Stimulated activated memory B cell treated with anti-CD40 and anti-IgM and Interleukin-4, amounts not matched to agents 10 μg/mL and 1 μg/mL and 100 μg/mL, for 72 hours (primary cell): ENCODE measurements around the gene ABCA6.
"Not testable (repeated sequence)": the region's sequence is repeated elsewhere in the genome, so short reads cannot be mapped to it uniquely, and the experiment has no call there.

Experiments used
- ATAC-seq: fragments of 150-1000 bp; cut with Tn5 transposase; 2 replicates; pipeline ENCODE4 v1.10.0; 2021
- H3K27ac Mint-ChIP-seq: one replicate; pipeline ENCODE4 v1.8.0; 2022; ENCODE audit warnings: mild to moderate bottlenecking, mixed read lengths
- H3K27me3 Mint-ChIP-seq: one replicate; pipeline ENCODE4 v1.8.0; 2022; ENCODE audit warnings: mixed read lengths
- H3K36me3 Mint-ChIP-seq: one replicate; pipeline ENCODE4 v1.8.0; 2022; ENCODE audit warnings: mixed read lengths
- H3K4me1 Mint-ChIP-seq: one replicate; pipeline ENCODE4 v1.8.0; 2022; ENCODE audit warnings: mixed read lengths
- H3K4me3 Mint-ChIP-seq: one replicate; pipeline ENCODE4 v1.8.0; 2022; ENCODE audit warnings: mild to moderate bottlenecking, moderate library complexity, mixed read lengths
- H3K9me3 Mint-ChIP-seq: one replicate; pipeline ENCODE4 v1.8.0; 2022; ENCODE audit warnings: mixed read lengths

Gene ABCA6

GRCh38 chr17:69070378-69071232 is 71.1 kb downstream of the ABCA6 start:
- peaks cover 25% of the 10 kb centered on the region for H3K9me3 Mint-ChIP-seq
- peaks cover 40% of the 10 kb centered on the region for H3K4me1 Mint-ChIP-seq
- not testable (repeated sequence) for H3K4me3 Mint-ChIP-seq, ATAC-seq, H3K27me3 Mint-ChIP-seq
- peak overlapping the region; percentile 79 for H3K27ac Mint-ChIP-seq
- H3K36me3 Mint-ChIP-seq, result peaks cover 30% of the 10 kb centered on the region

GRCh38 chr17:69069226-69069750 is 72.4 kb downstream of the ABCA6 start:
- peaks cover 54% of the 10 kb centered on the region for H3K4me1 Mint-ChIP-seq
- H3K4me3 Mint-ChIP-seq, result no peak overlapping the region
- no peak overlapping the region for H3K27ac Mint-ChIP-seq
- H3K27me3 Mint-ChIP-seq, result no peaks in the 10 kb centered on the region
- ATAC-seq, result no peak
- peaks cover 25% of the 10 kb centered on the region for H3K9me3 Mint-ChIP-seq
- H3K36me3 Mint-ChIP-seq, result peaks cover 33% of the 10 kb centered on the region

- Mint-ChIP-seq H3K9me3 (peaks cover 15% of the 10 kb centered on the region), H3K36me3 (peaks cover 23% of the 10 kb centered on the region), H3K4me3 (no peak overlapping the region), H3K4me1 (peaks cover 59% of the 10 kb centered on the region), H3K27ac (peak overlapping the region; percentile 67), H3K27me3 (no peaks in the 10 kb centered on the region)
- ATAC-seq, result no peak
Measured at GRCh38 chr17:69067274-69068047, 74.2 kb downstream of the ABCA6 start.

- H3K27ac Mint-ChIP-seq, result peak overlapping the region; percentile 85
- H3K4me3 Mint-ChIP-seq, result peak overlapping the region; percentile 49
- no peak for ATAC-seq
- peaks cover 10% of the 10 kb centered on the region for H3K9me3 Mint-ChIP-seq
- H3K4me1 Mint-ChIP-seq, result peaks cover 53% of the 10 kb centered on the region
- H3K36me3 Mint-ChIP-seq, result peaks cover 15% of the 10 kb centered on the region
- H3K27me3 Mint-ChIP-seq, result no peaks in the 10 kb centered on the region
Measured at GRCh38 chr17:69066482-69066881, 75.2 kb downstream of the ABCA6 start.

- ATAC-seq, result no peak
- Mint-ChIP-seq H3K27ac (peak overlapping the region; percentile 85), H3K9me3 (peaks cover 7% of the 10 kb centered on the region), H3K27me3 (no peaks in the 10 kb centered on the region), H3K4me3 (no peak overlapping the region), H3K4me1 (peaks cover 49% of the 10 kb centered on the region), H3K36me3 (peaks cover 10% of the 10 kb centered on the region)
Measured at GRCh38 chr17:69065113-69065512, 76.6 kb downstream of the ABCA6 start.

GRCh38 chr17:69064476-69064875 is 77.2 kb downstream of the ABCA6 start:
- Mint-ChIP-seq H3K27ac (peak overlapping the region; percentile 85), H3K27me3 (no peaks in the 10 kb centered on the region), H3K4me1 (peaks cover 49% of the 10 kb centered on the region), H3K36me3 (peaks cover 10% of the 10 kb centered on the region), H3K9me3 (peaks cover 7% of the 10 kb centered on the region), H3K4me3 (no peak overlapping the region)
- no peak for ATAC-seq

GRCh38 chr17:69064001-69064400 is 77.7 kb downstream of the ABCA6 start:
- no peak overlapping the region for H3K4me3 Mint-ChIP-seq
- peak overlapping the region; percentile 85 for H3K27ac Mint-ChIP-seq
- peaks cover 10% of the 10 kb centered on the region for H3K9me3 Mint-ChIP-seq
- H3K36me3 Mint-ChIP-seq, result peaks cover 10% of the 10 kb centered on the region
- ATAC-seq, result no peak
- H3K27me3 Mint-ChIP-seq, result no peaks in the 10 kb centered on the region
- peaks cover 49% of the 10 kb centered on the region for H3K4me1 Mint-ChIP-seq

GRCh38 chr17:69062860-69063581 is 78.7 kb downstream of the ABCA6 start:
- Mint-ChIP-seq H3K27ac (no peak overlapping the region), H3K4me1 (peaks cover 42% of the 10 kb centered on the region), H3K36me3 (peaks cover 10% of the 10 kb centered on the region), H3K9me3 (peaks cover 11% of the 10 kb centered on the region), H3K4me3 (no peak overlapping the region), H3K27me3 (no peaks in the 10 kb centered on the region)
- no peak for ATAC-seq

- no peaks in the 10 kb centered on the region for H3K27me3 Mint-ChIP-seq
- ATAC-seq, result no peak
- H3K27ac Mint-ChIP-seq, result no peak overlapping the region
- H3K9me3 Mint-ChIP-seq, result peaks cover 12% of the 10 kb centered on the region
- H3K36me3 Mint-ChIP-seq, result peaks cover 10% of the 10 kb centered on the region
- H3K4me3 Mint-ChIP-seq, result no peak overlapping the region
- peaks cover 36% of the 10 kb centered on the region for H3K4me1 Mint-ChIP-seq
Measured at GRCh38 chr17:69061721-69062556, 79.8 kb downstream of the ABCA6 start.

- no peaks in the 10 kb centered on the region for H3K27me3 Mint-ChIP-seq
- H3K9me3 Mint-ChIP-seq, result peaks cover 19% of the 10 kb centered on the region
- peaks cover 10% of the 10 kb centered on the region for H3K36me3 Mint-ChIP-seq
- peaks cover 27% of the 10 kb centered on the region for H3K4me1 Mint-ChIP-seq
- ATAC-seq, result no peak
- no peak within 1 kb of the TSS for H3K27ac Mint-ChIP-seq
- H3K4me3 Mint-ChIP-seq, result no peak within 1 kb of the TSS
Measured at GRCh38 chr17:69060822-69061221, 80.9 kb downstream of the ABCA6 start, which contains the start of gene ABCA9. TSS of gene ABCA9 (minus strand) at chr17:69060927. CDS start at chr17:69051126, 9,801 bp downstream.

- Mint-ChIP-seq H3K4me1 (peaks cover 15% of the 10 kb centered on the region), H3K9me3 (peaks cover 18% of the 10 kb centered on the region), H3K4me3 (no peak overlapping the region), H3K27me3 (no peaks in the 10 kb centered on the region), H3K27ac (no peak overlapping the region), H3K36me3 (peaks cover 12% of the 10 kb centered on the region)
- no peak for ATAC-seq
Measured at GRCh38 chr17:69059458-69060175, 82.1 kb downstream of the ABCA6 start.

- peaks cover 18% of the 10 kb centered on the region for H3K36me3 Mint-ChIP-seq
Measured at GRCh38 chr17:69058165-69058564, 83.5 kb downstream of the ABCA6 start.

GRCh38 chr17:69057280-69057679 is 84.4 kb downstream of the ABCA6 start:
- Mint-ChIP-seq H3K36me3 (peaks cover 18% of the 10 kb centered on the region), H3K27me3 (no peaks in the 10 kb centered on the region)

More at GRCh38 chr17:69058165-69058564, 83.5 kb downstream of the ABCA6 start:
- ATAC-seq, result no peak
- Mint-ChIP-seq H3K4me3 (no peak overlapping the region), H3K4me1 (peaks cover 7% of the 10 kb centered on the region), H3K9me3 (peaks cover 18% of the 10 kb centered on the region), H3K27ac (no peak overlapping the region), H3K27me3 (no peaks in the 10 kb centered on the region)

More at GRCh38 chr17:69057280-69057679, 84.4 kb downstream of the ABCA6 start:
- Mint-ChIP-seq H3K4me1 (peaks cover 7% of the 10 kb centered on the region), H3K9me3 (peaks cover 18% of the 10 kb centered on the region), H3K27ac (no peak overlapping the region), H3K4me3 (no peak overlapping the region)
- no peak for ATAC-seq
